ENCODE data around the gene SCYGR1. TPM values are rescaled to one million over a fixed set of nuclear protein-coding genes. Genes with fewer than 3 reads are reported as not detected.

Gene SCYGR1
- total and polyA plus RNA-seq, 2 of the 13 experiments (the other 11 are each of a cell fraction or from before 2014, with no cell fraction given): not detected

- Histone ChIP-seq H3K4me3 (replicated peaks in 1 of 3; ENCODE audit: insufficient read depth in 1 of 3, low read depth in 2 of 3, low read length in 3 of 3) (no peak overlapping the region), H3K9ac (ENCODE audit: insufficient read depth, low read depth, low read length) (no peak overlapping the region), H3K4me2 (ENCODE audit: low read depth, low read length) (no peak overlapping the region), H3K4me1 (ENCODE audit: insufficient read depth, low read length) (peaks cover 31% of the 10 kb centered on the region), H4K20me1 (ENCODE audit: insufficient read depth, low read length) (no peaks in the 10 kb centered on the region), H2AFZ (ENCODE audit: low read length) (no peak overlapping the region), H3K27me3 (ENCODE audit: control insufficient read depth in 1 of 2, insufficient read depth in 2 of 2, low read length in 2 of 2) (no peaks in the 10 kb centered on the region), H3K79me2 (ENCODE audit: insufficient read depth, low read length) (no peaks in the 10 kb centered on the region), H3K27ac (ENCODE audit: extremely low read length, insufficient read depth, low read length) (no peak overlapping the region), H3K9me3 (ENCODE audit: low read length) (no peaks in the 10 kb centered on the region), H3K36me3 (replicated peaks in 1 of 2; ENCODE audit: control insufficient read depth in 1 of 2, insufficient read depth in 2 of 2, low read length in 2 of 2) (peaks cover 4 to 30% of the 10 kb centered on the region in 2 experiments; a peak in 4 of 5 replicates)
- FAIRE-seq (no peak), ATAC-seq (no peak), DNase-seq (ENCODE audit: low spot score) (no peak)
- ChIA-PET POLR2A (no interaction called here), CTCF (ENCODE audit: low intra/inter-chr PET ratio, low total read pairs) (no interaction called here)
- TSS peak; percentile 21 for BruUV-seq (replicated peaks)
- intact Hi-C loops (cut with micrococcal nuclease; ENCODE audit: unreplicated experiment): loop anchor here (10.0 kb wide), 1 partner anchor 133 kb away; the partner anchor contains the start of gene AGFG1
- TF ChIP-seq ZMYM4 (CRISPR knock-in tag; IDR thresholded peaks at IDR 0.05) (no peak), ZFX (CRISPR knock-in tag; IDR thresholded peaks at IDR 0.05; ENCODE audit: low read depth) (no peak), HNRNPK (IDR thresholded peaks at IDR 0.05; ENCODE audit: low read depth, low read length, poor library complexity, severe bottlenecking) (no peak), CBX2 (IDR thresholded peaks at IDR 0.05; ENCODE audit: low read depth, low read length) (no peak), CBX2 (CRISPR knock-in tag; IDR thresholded peaks at IDR 0.05; ENCODE audit: low read depth) (no peak), ZNF292 (CRISPR knock-in tag; IDR thresholded peaks at IDR 0.05; ENCODE audit: borderline replicate concordance, low read depth) (no peak), GZF1 (CRISPR knock-in tag; IDR thresholded peaks at IDR 0.05) (no peak), ZNF30 (CRISPR knock-in tag; IDR thresholded peaks at IDR 0.05) (no peak), MAZ (IDR thresholded peaks at IDR 0.05; ENCODE audit: borderline replicate concordance, low read depth, low read length) (no peak), MAZ (CRISPR knock-in tag; IDR thresholded peaks at IDR 0.05; ENCODE audit: low read depth) (no peak)
- 95% methylated on average over 2 of the region's 2 CpGs for WGBS (ENCODE audit: low lambda C conversion rate)
- in situ Hi-C loops (cut with HindIII; ENCODE audit: extremely low pct_ligation_motif_present, low pct_unique_long_range_greater_than_20kb): no loop called here
Observed at GRCh38 chr2:227341553-227341952, 46.2 kb downstream of the SCYGR1 start.

Data from HepG2 (cell line).